ENCODE data around the gene RELA. TPM values are rescaled to one million over a fixed set of nuclear protein-coding genes. Genes with fewer than 3 reads are reported as not detected.

Gene RELA
- total and polyA plus RNA-seq, 2 donors (not counting 3 experiments of a cell fraction or from before 2014, with no cell fraction given) = 78.7 to 105 TPM

DNA sequence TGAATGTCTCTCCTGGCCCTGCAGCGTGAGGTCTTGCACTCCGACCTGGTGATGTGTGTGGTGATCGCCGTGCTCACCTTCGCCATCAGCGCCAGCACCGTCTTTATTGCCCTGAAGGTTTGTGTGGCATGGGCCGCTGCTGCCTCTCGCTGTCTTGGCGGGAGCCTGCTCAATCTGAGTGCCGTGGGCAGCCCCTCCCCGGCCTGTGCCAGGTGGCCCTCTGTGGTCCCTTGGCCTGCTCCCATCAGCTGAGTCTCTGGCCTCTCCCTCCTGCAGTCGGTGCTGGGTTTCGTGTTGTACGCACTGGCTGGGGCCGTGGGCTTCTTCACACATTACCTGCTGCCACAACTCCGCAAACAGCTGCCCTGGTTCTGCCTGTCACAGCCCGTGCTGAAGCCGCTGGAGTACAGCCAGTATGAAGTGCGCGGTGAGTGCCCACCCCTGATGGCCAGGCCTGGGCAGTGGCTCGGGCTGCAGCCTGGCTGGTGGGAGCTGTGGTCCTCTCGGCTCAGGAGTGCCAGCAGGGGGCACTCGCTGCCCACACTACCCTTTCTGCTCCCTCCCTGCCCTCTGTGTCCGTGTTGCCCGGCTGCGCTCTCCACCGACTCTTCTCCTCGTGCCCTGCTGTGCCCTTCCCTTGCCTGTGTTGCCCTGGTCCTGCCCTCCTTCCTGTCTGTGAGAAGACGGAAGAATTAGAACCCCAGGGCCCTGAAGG lies 36.9 kb downstream of the RELA start:
- H3K4me1 ChIP-seq (ENCODE audit: control insufficient read depth, extremely low read depth, insufficient read depth, low read length) = no peaks in the 10 kb centered on the region
- H3K36me3 ChIP-seq (ENCODE audit: control insufficient read depth in 2 of 2, extremely low read depth in 1 of 2, insufficient read depth in 2 of 2, low read length in 2 of 2) = peaks cover 21 to 70% of the 10 kb centered on the region in 2 experiments
- ChIA-PET POLR2A (interaction anchor here (1.0 kb wide), 1 partner anchor 11 kb away, joined by 3 read pairs; the partner anchor contains the start of gene PCNX3), CTCF (interaction anchor here (0.9 to 2.8 kb wide), 23 partner anchors 9 to 363 kb away, joined by 3 to 24 read pairs (median 5); partner anchors contain the start of genes AP5B1, FAM89B, FIBP and KAT5)
- FAIRE-seq (peak; percentile 89), DNase-seq (ENCODE audit: low read depth, low spot score) (peak; percentile 56)
- BruUV-seq (replicated peaks) = no TSS peak
- H3K4me3 ChIP-seq (replicated peaks in 1 of 3; ENCODE audit: insufficient read depth in 1 of 3, low read depth in 1 of 3, low read length in 3 of 3) = no peak overlapping the region
- intact Hi-C loops (cut with micrococcal nuclease) (loop anchor here (1.0 to 2.0 kb wide), 3 partner anchors 81 to 193 kb away; no protein-coding TSS in a partner anchor), dilution Hi-C loops (cut with MboI; ENCODE audit: extremely low pct_ligation_motif_present, low sequenced_read_pairs) (no loop called here)
- H3K27me3 ChIP-seq (ENCODE audit: control insufficient read depth in 2 of 2, insufficient read depth in 2 of 2, low read length in 2 of 2) = no peaks in the 10 kb centered on the region
- H4K20me1 ChIP-seq (replicated peaks; ENCODE audit: control insufficient read depth, extremely low read depth, insufficient read depth, low read length) = no peaks in the 10 kb centered on the region
- no peak overlapping the region for H2AFZ ChIP-seq (ENCODE audit: low read depth, low read length)
- no peak overlapping the region for H3K9ac ChIP-seq (replicated peaks; ENCODE audit: extremely low read depth, insufficient read depth, low read length)
- no peaks in the 10 kb centered on the region for H3K79me2 ChIP-seq (ENCODE audit: control insufficient read depth, insufficient read depth, low read length)
- H3K9me3 ChIP-seq (replicated peaks; ENCODE audit: control insufficient read depth, insufficient read depth, low read length) = no peaks in the 10 kb centered on the region
- H3K27ac ChIP-seq (ENCODE audit: insufficient read depth, low read depth, low read length) = no peak overlapping the region
- no peak overlapping the region for H3K4me2 ChIP-seq (ENCODE audit: insufficient read depth, low read length)
- TF ChIP-seq, protein P1, sequence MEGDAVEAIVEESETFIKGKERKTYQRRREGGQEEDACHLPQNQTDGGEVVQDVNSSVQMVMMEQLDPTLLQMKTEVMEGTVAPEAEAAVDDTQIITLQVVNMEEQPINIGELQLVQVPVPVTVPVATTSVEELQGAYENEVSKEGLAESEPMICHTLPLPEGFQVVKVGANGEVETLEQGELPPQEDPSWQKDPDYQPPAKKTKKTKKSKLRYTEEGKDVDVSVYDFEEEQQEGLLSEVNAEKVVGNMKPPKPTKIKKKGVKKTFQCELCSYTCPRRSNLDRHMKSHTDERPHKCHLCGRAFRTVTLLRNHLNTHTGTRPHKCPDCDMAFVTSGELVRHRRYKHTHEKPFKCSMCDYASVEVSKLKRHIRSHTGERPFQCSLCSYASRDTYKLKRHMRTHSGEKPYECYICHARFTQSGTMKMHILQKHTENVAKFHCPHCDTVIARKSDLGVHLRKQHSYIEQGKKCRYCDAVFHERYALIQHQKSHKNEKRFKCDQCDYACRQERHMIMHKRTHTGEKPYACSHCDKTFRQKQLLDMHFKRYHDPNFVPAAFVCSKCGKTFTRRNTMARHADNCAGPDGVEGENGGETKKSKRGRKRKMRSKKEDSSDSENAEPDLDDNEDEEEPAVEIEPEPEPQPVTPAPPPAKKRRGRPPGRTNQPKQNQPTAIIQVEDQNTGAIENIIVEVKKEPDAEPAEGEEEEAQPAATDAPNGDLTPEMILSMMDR (IDR thresholded peaks at IDR 0.05; ENCODE audit: extremely low read depth in 1 of 2, insufficient read depth in 1 of 2, low read depth in 1 of 2, low read length in 2 of 2) = peak; percentile 81 to 91
- TF ChIP-seq EZH2 (IDR thresholded peaks at IDR 0.05; ENCODE audit: borderline replicate concordance, low read depth, low read length, severe bottlenecking) = no peak
- TF ChIP-seq POLR2A (IDR thresholded peaks at IDR 0.05; ENCODE audit: low read depth, low read length) = no peak
- TF ChIP-seq GATA2 (IDR thresholded peaks at IDR 0.05; ENCODE audit: insufficient read depth, insufficient read length, low read depth, low read length) = no peak
- H3K9me1 ChIP-seq (replicated peaks; ENCODE audit: control insufficient read depth, extremely low read depth, insufficient read depth, low read length) = no peaks in the 10 kb centered on the region

Measured in endothelial cell of umbilical vein (primary cell).